Endothelial cell (in vitro differentiated cells): Measurements from ENCODE around the gene LTB4R. TPM values are rescaled to one million over a fixed set of nuclear protein-coding genes. Genes with fewer than 3 reads are reported as not detected.

ENCODE experiments used
- DNase-seq: peaks from one replicate; pipeline ENCODE4 v3.0.0; 2021; ENCODE audit warnings: low spot score
- H3K27ac Mint-ChIP-seq: one replicate; pipeline ENCODE4 v1.8.0; 2021; ENCODE audit warnings: mixed read lengths, inconsistent platforms; ENCODE audit not compliant: unreplicated experiment
- H3K27me3 Mint-ChIP-seq: one replicate; pipeline ENCODE4 v1.8.0; 2021; ENCODE audit warnings: mild to moderate bottlenecking, moderate library complexity, mixed read lengths, inconsistent platforms; ENCODE audit not compliant: unreplicated experiment
- H3K36me3 Mint-ChIP-seq: one replicate; pipeline ENCODE4 v1.8.0; 2021; ENCODE audit warnings: mild to moderate bottlenecking, low read depth, mixed read lengths, inconsistent platforms; ENCODE audit not compliant: unreplicated experiment
- H3K4me1 Mint-ChIP-seq: one replicate; pipeline ENCODE4 v1.8.0; 2021; ENCODE audit warnings: mild to moderate bottlenecking, mixed read lengths, inconsistent platforms; ENCODE audit not compliant: unreplicated experiment
- H3K4me3 Mint-ChIP-seq: one replicate; pipeline ENCODE4 v1.8.0; 2021; ENCODE audit warnings: mild to moderate bottlenecking, mixed read lengths, inconsistent platforms; ENCODE audit not compliant: unreplicated experiment
- H3K9me3 Mint-ChIP-seq: one replicate; pipeline ENCODE4 v1.8.0; 2021; ENCODE audit warnings: mixed read lengths, inconsistent platforms; ENCODE audit not compliant: unreplicated experiment
- total RNA-seq: library from RNA; stranded (reverse); fragmentation: NEBNext Ultra II Directional; extraction: Animal tissue kit (Norgen Biotek cat#: 25700); gene quantifications from one replicate; pipeline ENCODE4 v1.2.1, GENCODE V29; 2021; ENCODE audit not compliant: unreplicated experiment
- TF ChIP-seq, protein P1 (sequence below): fragments of 200-600 bp; sonication (generic); IDR thresholded peaks from one replicate; pipeline ENCODE4 v1.5.0; 2021; ENCODE audit warnings: antibody characterized with exemption; ENCODE audit not compliant: unreplicated experiment

LTB4R gene
- total RNA-seq, 1 donor from 2014 or later, result 9.5 TPM

DNA sequence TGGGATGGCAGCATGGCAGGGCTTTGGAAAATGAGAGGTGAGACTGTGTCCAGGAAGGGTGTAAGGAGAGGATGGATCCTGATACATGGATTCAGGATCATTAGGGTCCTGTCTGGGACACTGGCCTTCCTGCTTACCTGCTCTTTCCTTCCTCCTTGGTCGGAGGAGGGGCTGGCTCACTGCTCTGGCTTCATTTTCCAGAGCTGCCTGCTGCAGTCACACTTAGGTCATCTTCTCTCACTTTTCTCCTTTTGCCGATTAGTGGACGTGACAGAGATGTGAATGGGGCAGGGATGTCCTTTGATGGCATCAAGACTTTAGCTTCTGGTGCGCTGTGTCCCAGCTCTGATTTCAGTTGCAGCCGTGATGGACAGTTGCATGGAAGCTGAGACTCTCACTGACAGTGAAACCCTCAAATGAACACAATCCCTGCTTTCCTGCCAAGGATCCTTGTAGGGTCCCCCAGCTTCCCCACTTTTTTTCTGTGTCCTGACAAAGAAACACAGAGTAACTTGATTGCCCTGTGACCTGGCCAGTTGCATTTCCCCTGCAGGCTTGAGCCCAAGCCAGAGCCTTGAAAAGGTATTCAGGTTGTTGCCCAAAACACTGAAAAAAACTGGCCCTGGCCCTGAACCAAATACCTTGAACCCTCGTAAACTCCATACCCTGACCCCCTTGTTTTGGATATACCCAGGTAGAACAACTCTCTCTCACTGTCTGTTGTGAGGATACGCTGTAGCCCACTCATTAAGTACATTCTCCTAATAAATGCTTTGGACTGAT, 2.8 kb upstream of the LTB4R start:
- no peak for DNase-seq
- H3K9me3 Mint-ChIP-seq, result no peaks in the 10 kb centered on the region
- H3K4me1 Mint-ChIP-seq, result peaks cover 47% of the 10 kb centered on the region
- H3K27ac Mint-ChIP-seq, result no peak overlapping the region
- H3K4me3 Mint-ChIP-seq, result peak overlapping the region; percentile 63
- TF ChIP-seq, protein P1, sequence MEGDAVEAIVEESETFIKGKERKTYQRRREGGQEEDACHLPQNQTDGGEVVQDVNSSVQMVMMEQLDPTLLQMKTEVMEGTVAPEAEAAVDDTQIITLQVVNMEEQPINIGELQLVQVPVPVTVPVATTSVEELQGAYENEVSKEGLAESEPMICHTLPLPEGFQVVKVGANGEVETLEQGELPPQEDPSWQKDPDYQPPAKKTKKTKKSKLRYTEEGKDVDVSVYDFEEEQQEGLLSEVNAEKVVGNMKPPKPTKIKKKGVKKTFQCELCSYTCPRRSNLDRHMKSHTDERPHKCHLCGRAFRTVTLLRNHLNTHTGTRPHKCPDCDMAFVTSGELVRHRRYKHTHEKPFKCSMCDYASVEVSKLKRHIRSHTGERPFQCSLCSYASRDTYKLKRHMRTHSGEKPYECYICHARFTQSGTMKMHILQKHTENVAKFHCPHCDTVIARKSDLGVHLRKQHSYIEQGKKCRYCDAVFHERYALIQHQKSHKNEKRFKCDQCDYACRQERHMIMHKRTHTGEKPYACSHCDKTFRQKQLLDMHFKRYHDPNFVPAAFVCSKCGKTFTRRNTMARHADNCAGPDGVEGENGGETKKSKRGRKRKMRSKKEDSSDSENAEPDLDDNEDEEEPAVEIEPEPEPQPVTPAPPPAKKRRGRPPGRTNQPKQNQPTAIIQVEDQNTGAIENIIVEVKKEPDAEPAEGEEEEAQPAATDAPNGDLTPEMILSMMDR, result no peak
- peaks cover 38% of the 10 kb centered on the region for H3K36me3 Mint-ChIP-seq
- H3K27me3 Mint-ChIP-seq, result peaks cover 11% of the 10 kb centered on the region

DNA sequence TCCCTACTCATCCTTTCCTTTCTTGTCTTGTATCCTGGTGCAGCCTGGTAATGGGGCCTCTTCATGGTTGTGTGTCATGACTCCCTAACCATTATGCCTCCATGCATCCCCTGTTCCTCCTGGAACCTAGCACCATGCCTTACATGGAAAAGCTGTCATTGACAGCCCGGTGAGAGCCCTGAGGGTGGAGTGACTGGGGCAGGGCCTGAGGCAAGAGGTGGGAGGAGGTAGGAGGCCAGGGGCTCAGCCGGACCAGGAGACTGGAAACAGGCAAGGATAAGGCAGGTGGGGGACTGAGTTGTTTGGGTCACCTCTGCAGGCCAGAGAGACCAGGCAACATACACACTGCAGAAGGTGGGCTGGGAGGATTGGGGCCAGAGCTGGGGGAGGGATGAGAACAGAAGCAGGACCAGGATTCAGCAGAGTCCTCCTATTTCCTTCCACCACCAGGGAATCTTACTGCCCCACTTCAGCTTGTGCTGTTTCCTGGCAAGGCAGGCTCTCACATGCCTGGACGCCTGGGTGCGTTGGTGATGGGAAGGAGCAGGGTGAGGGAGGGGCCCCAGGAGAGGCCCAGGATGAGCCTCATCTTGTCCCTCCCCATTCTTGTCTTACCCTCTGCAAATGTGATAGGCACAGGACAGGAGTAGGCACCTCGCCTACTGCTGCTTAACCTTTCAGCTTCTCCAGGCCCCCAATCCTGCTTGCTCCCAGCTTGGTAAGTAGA, 1.6 kb upstream of the LTB4R start, which contains the start of gene LTB4R2:
Gene LTB4R2 (plus strand): TSS at position 603 of the 727 bp plus-strand sequence. CDS start 525 bp downstream, outside the sequence.
- H3K9me3 Mint-ChIP-seq, result no peaks in the 10 kb centered on the region
- H3K4me3 Mint-ChIP-seq, result peak within 1 kb of the TSS; percentile 81
- peaks cover 59% of the 10 kb centered on the region for H3K4me1 Mint-ChIP-seq
- TF ChIP-seq, protein P1, result no peak
- H3K27ac Mint-ChIP-seq, result peak within 1 kb of the TSS; percentile 74
- H3K27me3 Mint-ChIP-seq, result peaks cover 16% of the 10 kb centered on the region
- H3K36me3 Mint-ChIP-seq, result peaks cover 34% of the 10 kb centered on the region
- DNase-seq, result no peak

DNA sequence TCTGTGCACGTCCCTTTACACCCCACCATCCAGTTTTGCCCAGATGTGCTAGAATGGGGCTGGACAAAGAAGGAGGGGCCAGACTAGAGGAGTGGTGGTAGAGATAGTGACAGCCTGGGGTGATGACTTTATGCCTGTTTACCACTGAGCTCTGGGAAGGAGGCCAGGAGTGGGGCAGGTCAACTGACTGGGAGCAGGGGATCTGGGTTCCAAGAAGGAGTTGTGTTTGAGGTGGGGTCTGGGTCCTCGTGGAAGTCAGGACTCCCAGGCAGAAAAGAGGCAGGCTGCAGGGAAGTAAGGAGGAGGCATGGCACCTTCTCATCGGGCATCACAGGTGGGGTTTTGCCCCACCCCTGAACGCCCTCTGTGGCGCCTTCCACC, 1.0 kb upstream of the LTB4R start:
- H3K27me3 Mint-ChIP-seq, result peaks cover 18% of the 10 kb centered on the region
- H3K4me3 Mint-ChIP-seq, result peak overlapping the region; percentile 81
- H3K36me3 Mint-ChIP-seq, result peaks cover 28% of the 10 kb centered on the region
- TF ChIP-seq, protein P1, result no peak
- no peaks in the 10 kb centered on the region for H3K9me3 Mint-ChIP-seq
- peak overlapping the region; percentile 74 for H3K27ac Mint-ChIP-seq
- no peak for DNase-seq
- peaks cover 65% of the 10 kb centered on the region for H3K4me1 Mint-ChIP-seq

DNA sequence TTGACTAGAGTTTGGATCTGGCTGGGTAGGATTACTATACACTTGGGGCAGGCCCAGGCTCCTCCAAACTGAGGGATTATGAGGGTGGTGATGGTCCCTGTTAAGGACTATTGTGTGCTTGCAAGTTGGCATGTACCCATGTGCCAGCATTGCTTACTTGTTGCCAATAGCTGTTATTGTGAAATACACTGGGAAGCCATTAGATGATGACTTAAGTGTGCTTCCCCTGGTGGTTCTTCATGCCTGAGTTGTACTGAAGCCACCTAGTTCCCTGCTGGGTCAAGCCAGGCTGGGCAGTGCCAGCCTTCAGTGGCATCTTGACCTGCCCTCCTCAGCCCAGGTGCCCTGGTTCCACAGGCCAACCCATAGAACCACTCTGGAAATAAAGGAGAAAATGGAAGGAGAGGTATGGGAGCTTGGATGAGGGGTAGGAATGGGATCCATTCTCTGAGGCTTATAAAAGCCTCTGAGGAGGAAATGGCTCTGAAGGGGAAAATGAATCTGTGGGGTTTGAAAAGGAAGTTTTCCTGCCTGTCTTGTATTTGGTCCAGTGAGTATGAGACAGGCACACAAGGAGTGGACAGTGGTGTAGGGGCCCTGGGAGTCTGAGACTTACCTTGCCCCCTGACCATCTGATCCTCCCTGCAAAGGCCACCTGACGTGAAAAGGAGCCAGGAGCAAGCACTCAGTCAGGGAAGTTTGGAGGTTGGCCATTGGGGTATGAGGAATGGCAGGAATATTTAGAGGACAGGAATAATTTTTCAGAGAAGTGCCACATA, 724 bp downstream of the LTB4R start:
- peaks cover 24% of the 10 kb centered on the region for H3K27me3 Mint-ChIP-seq
- peak overlapping the region; percentile 72 for H3K4me3 Mint-ChIP-seq
- no peaks in the 10 kb centered on the region for H3K9me3 Mint-ChIP-seq

More for the DNA sequence above, 724 bp downstream of the LTB4R start:
- H3K27ac Mint-ChIP-seq, result no peak overlapping the region
- TF ChIP-seq, protein P1, result no peak
- H3K36me3 Mint-ChIP-seq, result peaks cover 17% of the 10 kb centered on the region
- DNase-seq, result no peak
- H3K4me1 Mint-ChIP-seq, result peaks cover 69% of the 10 kb centered on the region
